Prostate gland (tissue), 2 donors: ENCODE measurements around the gene CRADD.

Experiments used
- POLR2A ChIP-seq: fragments of 450-650 bp; IDR thresholded peaks from one replicate; pipeline ENCODE4 v1.6.1; 2016; ENCODE audit warnings: antibody characterized with exemption, mild to moderate bottlenecking
- POLR2AphosphoS5 ChIP-seq: sonication (generic); formaldehyde crosslinking; IDR thresholded peaks from one replicate; pipeline ENCODE4 v1.6.1; 2017; ENCODE audit warnings: antibody characterized with exemption
- TF ChIP-seq, protein P1 (sequence below), 4 experiments: fragments of 200-600 bp in 2 of 4; fragments of 450-650 bp in 2 of 4; sonication (generic) in 2 of 4; IDR thresholded peaks; 1 replicate in 3 of 4; 2 replicates in 1 of 4; pipeline ENCODE4 v1.5.1; 2016 to 2019; ENCODE audit warnings: antibody characterized with exemption in 4 of 4, mild to moderate bottlenecking in 2 of 4, moderate library complexity in 2 of 4

GRCh38 chr12:93737457-93738198 is 60.5 kb downstream of the CRADD start:
- TF ChIP-seq POLR2AphosphoS5 (peak; percentile 32), POLR2A (no peak)
- TF ChIP-seq, protein P1, sequence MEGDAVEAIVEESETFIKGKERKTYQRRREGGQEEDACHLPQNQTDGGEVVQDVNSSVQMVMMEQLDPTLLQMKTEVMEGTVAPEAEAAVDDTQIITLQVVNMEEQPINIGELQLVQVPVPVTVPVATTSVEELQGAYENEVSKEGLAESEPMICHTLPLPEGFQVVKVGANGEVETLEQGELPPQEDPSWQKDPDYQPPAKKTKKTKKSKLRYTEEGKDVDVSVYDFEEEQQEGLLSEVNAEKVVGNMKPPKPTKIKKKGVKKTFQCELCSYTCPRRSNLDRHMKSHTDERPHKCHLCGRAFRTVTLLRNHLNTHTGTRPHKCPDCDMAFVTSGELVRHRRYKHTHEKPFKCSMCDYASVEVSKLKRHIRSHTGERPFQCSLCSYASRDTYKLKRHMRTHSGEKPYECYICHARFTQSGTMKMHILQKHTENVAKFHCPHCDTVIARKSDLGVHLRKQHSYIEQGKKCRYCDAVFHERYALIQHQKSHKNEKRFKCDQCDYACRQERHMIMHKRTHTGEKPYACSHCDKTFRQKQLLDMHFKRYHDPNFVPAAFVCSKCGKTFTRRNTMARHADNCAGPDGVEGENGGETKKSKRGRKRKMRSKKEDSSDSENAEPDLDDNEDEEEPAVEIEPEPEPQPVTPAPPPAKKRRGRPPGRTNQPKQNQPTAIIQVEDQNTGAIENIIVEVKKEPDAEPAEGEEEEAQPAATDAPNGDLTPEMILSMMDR (IDR thresholded peaks at IDR 0.05) = no peak
